GM21717 (cell line): ENCODE results near the gene SDSL.

ENCODE experiments used
- ATAC-seq: cut with Tn5 transposase; IDR thresholded peaks from one replicate; pipeline ENCODE4 v1.9.1; 2021; ENCODE audit warnings: mild to moderate bottlenecking, moderate library complexity; ENCODE audit not compliant: unreplicated experiment

The SDSL gene

GRCh38 chr12:113467142-113467501 lies 44.9 kb downstream of the SDSL start:
- no peak for ATAC-seq

- no peak for ATAC-seq
Observed at GRCh38 chr12:113467502-113468364, 45.6 kb downstream of the SDSL start.

DNA sequence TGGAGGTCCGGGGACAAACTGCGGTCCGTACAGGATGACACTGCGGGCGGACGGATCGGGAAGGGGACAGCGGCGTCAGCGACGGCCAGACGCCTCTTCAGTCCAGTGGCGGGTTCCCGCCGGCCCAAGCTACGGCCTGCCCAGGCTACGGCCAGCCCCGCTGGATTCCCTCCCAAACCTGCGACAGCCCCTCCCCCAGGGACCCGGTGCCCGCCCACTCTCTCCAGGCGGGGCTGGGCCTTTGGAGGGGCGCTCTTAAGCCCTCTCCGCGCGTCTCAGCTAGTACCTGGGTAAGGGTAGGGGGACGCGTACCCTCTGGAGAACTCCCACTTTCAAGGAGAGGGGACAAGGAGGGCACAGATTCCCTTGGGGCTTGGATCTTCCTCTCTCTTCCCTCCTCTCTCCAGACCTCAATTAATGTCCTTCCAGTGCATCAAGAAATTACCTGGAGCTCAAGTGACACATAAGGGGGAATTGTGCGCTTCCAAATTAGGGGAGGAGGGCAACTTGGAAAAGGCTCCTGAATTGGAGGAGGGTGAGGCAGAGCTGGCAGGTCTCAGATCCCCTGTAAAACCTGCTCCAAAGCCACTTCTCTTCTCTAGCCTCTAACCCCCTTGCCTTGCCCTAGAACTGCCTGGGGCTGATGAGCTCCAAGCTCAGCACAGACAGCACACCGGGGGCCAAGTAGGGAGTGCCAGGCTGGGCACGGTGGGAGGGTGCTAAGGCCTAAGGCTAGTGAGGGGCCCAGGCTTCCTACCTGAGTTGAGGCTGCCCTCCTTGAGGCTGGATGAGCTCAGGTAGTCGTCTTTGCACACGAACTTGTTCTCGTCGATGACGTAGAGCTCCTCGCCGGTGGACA lies 46.4 kb downstream of the SDSL start:
- ATAC-seq = no peak

DNA sequence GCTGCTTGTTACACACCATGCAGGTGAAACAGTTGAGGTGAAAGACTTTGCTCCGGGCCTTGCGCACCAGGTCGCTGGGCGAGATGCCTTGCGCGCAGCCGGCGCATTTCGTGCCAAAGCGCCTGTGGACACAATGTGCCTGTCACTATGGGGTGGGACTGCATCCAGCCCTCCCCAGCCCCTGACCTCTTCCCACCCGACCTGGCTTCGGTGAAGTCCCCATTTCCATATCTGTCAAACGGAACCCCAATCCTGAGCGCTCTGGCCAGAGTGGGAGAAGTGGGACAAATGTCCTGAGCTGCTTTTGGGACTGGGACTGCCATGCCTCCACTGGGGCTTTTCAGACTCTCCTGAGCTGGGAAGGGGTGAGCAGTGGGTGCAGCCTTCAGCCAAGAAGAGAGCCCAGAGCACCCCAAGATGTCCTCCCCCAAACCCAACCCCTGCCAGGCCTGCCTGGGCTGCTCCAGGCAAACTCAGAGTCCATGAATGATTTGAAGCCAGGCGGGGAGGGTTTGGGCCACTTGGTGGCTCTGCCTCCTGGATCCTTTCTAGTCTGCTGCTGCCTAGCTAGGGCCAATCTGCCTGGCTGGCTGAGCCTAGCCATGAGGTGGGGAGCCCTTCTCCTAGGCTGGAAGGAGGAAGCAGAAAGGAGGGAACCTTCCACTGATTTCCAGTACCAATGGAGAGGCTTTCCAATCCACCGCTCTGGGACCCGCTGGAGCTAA lies 47.2 kb downstream of the SDSL start:
- ATAC-seq = no peak

GRCh38 chr12:113469949-113470743 lies 48.0 kb downstream of the SDSL start:
- no peak for ATAC-seq

GRCh38 chr12:113470871-113471618 lies 48.9 kb downstream of the SDSL start:
- ATAC-seq = no peak

DNA sequence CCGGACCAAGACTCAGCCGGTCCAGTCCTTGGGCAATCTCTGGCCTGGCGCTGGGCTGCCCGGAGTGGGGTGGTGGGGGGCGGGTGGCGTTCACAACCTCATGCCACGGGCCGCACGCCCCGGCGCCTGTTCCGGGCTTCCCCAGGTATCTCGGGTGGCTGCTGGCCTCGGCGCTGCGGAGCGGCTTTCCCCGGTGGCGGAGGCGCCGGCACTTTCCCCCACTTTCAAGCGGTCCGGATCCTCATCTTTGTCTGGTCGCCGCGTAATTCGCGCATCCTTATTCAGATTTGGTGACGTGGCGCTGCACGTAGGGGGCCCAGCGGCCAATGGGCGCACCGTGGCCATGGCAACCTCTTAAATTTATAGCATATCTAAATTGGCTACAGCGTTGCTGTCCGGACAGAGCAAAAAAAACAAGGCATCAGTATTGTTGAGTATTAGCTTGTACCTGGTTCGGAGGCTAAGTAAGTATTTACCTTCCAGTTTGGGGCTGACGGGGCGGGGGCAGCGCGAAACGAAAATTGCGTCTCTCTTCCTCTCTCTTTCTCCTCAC lies 49.5 kb downstream of the SDSL start, which contains the start of gene LHX5:
LHX5 (minus strand) TSS at position 253 of the 553 bp plus-strand sequence. CDS start 373 bp downstream, outside the sequence.
- ATAC-seq = no peak

DNA sequence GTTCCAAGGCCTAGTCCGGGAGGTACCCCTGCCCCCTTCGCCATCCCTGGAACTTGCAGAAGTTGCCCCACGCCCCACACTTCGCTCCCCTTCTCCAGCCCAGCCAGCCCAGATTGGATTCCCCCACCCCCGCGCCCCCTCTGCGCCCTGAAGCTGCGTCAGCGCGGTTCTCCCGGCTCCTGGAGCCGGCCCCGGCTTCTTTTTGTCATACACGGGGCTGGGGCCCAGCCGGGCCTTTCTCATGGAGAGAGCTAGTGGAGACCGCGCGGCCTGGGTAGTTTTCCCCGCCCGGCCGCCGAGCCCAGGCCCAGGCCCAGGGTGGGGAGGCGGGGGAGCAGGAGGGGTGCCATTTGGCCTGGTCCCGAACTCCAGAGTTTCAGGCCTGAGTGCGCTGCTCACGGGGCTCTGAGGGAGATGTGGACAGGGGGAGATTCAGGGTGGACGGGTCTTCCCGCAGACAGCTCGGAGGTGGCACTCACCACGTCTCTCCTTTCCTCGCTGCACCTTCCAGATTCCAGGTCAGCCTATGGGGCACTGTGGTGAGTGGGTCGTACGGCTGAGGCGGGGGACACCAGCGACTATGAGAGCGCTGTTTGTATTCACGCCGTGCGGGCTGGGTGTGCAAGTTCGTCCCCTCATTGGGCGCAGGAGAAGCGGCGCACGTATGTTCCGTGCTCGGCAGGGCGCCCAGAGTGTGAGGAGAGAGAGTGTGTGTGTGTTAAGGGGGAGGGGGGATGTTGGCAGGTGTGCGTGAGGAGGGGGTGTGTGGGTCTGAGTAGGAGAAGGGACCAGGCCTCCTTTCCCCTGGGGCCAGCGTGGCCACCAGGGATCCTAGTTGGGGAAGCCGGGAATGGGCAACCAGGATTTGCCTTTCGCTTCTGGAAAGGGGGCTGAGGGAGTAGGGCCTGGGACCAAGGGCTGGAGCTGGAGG lies 50.3 kb downstream of the SDSL start:
- no peak for ATAC-seq

GRCh38 chr12:113473400-113473799 lies 51.2 kb downstream of the SDSL start:
- ATAC-seq = no peak

GRCh38 chr12:113473942-113474341 lies 51.8 kb downstream of the SDSL start:
- no peak for ATAC-seq

DNA sequence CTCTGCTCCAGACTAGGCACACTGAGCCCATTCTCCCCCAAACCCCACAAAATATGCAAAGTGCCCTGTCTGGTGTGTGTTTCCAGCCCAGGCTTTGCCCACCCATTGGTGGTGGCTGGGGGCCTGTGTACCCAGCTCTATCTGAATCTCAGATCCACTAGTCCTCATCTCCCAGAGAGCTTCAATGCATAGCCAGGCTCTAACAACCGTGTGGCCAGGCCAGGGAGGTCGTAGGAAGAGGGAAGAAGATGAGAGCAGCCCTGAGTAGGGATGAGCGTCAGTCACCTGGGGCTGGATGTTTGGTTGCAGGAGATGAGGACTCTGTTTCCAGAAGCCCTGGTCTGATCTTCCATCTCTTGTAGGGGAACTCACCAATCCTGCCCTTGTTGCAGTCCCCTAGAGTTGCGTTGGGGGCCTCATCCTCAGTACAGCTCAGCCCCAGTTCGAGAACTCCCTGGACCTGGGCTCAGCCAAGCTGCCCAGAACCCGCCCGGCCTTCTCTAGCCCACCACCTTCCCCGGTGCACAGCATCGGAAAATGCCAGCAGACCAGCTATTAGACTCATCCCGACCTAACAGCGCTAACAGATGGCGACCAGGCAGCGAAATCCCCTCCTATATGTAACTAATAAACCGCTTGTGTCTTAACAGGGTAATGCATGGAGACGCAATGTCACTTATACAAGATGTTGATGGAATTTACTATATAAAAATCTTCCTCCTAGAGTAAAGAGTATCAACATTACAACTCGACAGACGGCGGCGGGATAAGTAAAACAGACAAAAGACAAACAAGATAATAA lies 52.7 kb downstream of the SDSL start:
- no peak for ATAC-seq

DNA sequence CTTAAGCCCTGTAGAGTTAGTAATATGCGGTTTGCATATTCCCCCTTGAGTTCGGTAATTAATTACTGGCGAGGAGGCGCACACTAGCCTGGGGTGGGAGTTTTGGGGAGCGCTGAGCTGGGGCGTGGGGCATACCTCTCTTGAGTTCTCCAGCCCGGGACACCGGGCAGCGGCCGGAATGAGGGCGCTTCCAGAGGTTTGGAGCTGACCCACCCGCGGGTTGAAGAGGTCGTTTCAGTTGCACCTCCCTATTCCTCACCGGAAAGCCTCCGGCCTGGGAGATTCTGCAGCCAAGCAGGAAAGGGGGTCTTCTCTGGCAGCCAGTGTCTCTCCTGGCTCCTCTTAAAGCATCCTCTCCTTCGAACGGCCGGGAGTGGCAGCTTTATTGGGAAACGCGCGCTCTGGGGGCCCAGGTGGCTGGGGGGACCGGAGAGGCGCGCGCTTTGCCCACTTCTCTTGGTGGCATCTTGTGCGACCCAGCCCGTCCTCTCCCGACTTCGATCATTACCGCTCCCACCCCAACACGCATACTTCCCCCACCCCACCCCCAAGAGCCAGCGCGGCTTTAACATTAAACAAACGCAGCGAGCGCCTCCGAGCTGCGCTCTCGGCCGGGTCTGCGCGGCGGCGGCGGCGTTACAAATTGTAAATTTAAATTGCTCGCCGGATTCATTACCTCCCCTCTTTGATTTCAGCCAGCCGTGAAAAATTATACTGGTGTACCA lies 53.4 kb downstream of the SDSL start:
- ATAC-seq = no peak

GRCh38 chr12:113476176-113476986 lies 54.2 kb downstream of the SDSL start:
- no peak for ATAC-seq

DNA sequence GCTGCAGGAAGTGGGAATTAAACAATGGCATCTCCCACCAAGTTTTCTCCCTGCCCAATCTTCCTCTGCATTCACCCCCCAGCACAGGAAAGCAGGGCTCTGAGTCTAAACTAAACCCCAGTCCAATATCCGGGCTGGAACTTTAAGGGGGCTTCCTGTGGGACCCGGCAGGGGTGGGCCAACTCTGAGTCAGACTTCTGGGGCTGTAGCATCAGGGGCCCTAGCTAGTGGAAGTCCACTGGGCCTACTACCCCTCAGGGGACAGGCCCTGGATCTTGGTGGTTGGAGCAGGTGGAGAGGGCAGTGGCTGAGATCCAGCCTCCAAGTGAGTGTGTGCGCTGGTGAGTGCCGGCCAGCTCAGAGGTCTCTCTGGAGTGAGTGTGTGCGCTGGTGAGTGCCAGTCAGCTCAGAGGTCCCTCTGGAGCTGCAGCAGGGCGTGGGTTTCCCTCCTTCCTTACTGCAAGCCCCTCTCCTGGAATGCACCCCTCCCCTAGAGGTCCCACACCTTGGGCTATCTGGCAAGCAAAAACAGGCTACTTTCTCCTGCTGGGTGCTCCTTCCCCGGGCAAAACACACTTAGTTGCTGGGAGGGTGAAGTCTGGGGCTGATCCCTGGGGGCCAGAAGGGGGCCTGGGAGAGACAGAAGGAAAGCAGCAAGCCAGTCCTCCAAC lies 55.1 kb downstream of the SDSL start:
- ATAC-seq = no peak

DNA sequence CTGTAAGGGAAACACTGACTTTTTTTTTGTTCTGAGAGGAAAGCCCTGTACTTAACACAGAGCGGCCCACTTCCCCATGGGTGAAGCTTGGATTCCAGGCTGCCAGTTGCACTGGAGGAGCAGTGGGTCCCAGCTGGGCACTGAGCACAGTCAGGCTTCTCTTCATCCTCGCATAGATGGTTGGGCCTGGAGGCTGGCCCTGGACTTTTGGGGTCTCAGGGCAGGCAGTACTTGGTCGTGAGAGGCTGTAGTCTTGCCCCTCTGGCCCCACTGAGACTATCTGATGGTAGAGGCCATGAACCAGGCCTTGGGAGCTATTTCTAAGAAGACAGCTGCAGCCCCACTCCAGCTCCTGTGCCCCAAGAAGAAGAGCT lies 55.6 kb downstream of the SDSL start:
- ATAC-seq = no peak
